ENCODE measurements around the gene MRPS22. TPM values are rescaled to one million over a fixed set of nuclear protein-coding genes. Genes with fewer than 3 reads are reported as not detected.

MRPS22 gene
- 10 to 100 TPM; 40.1 to 60.9 (median 48.6) TPM for total RNA-seq

GRCh38 chr3:139343895-139344856 is at the start of gene MRPS22:
Gene MRPS22 (plus strand): TSS chr3:139344020. CDS start chr3:139344027, 7 bp downstream.
- WGBS, 2 donors: 0 to 1% methylated on average over 14 to 35 of the region's 37 CpGs
- peak within 1 kb of the TSS; percentile 72 to 92 (median 83) for H3K4me3 ChIP-seq (replicated peaks in 1 of 3)

GRCh38 chr3:139295040-139295439 is 48.8 kb upstream of the MRPS22 start:
- intact Hi-C loops (cut with DNase I): no loop called here
- WGBS, 2 donors: 88 to 89% methylated on average over 5 of the region's 5 CpGs
- no peak for DNase-seq
- H3K4me3 ChIP-seq (replicated peaks in 1 of 3): no peak overlapping the region
- no peaks in the 10 kb centered on the region for H3K27me3 ChIP-seq
- no peaks in the 10 kb centered on the region for H3K36me3 ChIP-seq
- TF ChIP-seq CTCF (IDR thresholded peaks at IDR 0.05) (no peak), POLR2A (IDR thresholded peaks at IDR 0.05) (no peak)
- H3K27ac ChIP-seq: no peak overlapping the region
- H3K9me3 ChIP-seq: no peaks in the 10 kb centered on the region
- H3K4me1 ChIP-seq: no peaks in the 10 kb centered on the region

More at GRCh38 chr3:139343895-139344856, at the start of gene MRPS22:
- no peaks in the 10 kb centered on the region for H3K9me3 ChIP-seq
- TF ChIP-seq CTCF (IDR thresholded peaks at IDR 0.05) (no peak), POLR2A (IDR thresholded peaks at IDR 0.05) (peak in 1 of 2 donors; percentile 72)
- intact Hi-C loops (cut with DNase I): no loop called here
- no peaks in the 10 kb centered on the region for H3K27me3 ChIP-seq
- peaks cover 14 to 15% of the 10 kb centered on the region in 2 donors for H3K36me3 ChIP-seq
- peaks cover 5 to 16% of the 10 kb centered on the region in 2 donors for H3K4me1 ChIP-seq
- DNase-seq: peak; percentile 86 to 87
- H3K27ac ChIP-seq: peak within 1 kb of the TSS; percentile 80 to 85 (median 84)

GRCh38 chr3:139296141-139296718 is 47.6 kb upstream of the MRPS22 start:
- Histone ChIP-seq H3K27ac (no peak overlapping the region), H3K9me3 (no peaks in the 10 kb centered on the region), H3K27me3 (no peaks in the 10 kb centered on the region), H3K36me3 (no peaks in the 10 kb centered on the region), H3K4me1 (no peaks in the 10 kb centered on the region), H3K4me3 (replicated peaks in 1 of 3) (no peak overlapping the region)
- no peak for TF ChIP-seq POLR2A (IDR thresholded peaks at IDR 0.05)
- no peak for TF ChIP-seq CTCF (IDR thresholded peaks at IDR 0.05)
- intact Hi-C loops (cut with DNase I): no loop called here
- 84 to 86% methylated on average over 9 of the region's 9 CpGs for WGBS, 2 donors
- no peak for DNase-seq

- intact Hi-C loops (cut with DNase I): no loop called here
- no peaks in the 10 kb centered on the region for H3K27me3 ChIP-seq
- DNase-seq: no peak
- no peaks in the 10 kb centered on the region for H3K9me3 ChIP-seq
- 80 to 93% methylated on average over 6 of the region's 6 CpGs for WGBS, 2 donors
- no peak overlapping the region for H3K27ac ChIP-seq
- H3K36me3 ChIP-seq: no peaks in the 10 kb centered on the region
- no peak overlapping the region for H3K4me3 ChIP-seq (replicated peaks in 1 of 3)
- TF ChIP-seq CTCF (IDR thresholded peaks at IDR 0.05) (no peak), POLR2A (IDR thresholded peaks at IDR 0.05) (no peak)
- no peaks in the 10 kb centered on the region for H3K4me1 ChIP-seq
Observed at GRCh38 chr3:139297588-139298311, 46.1 kb upstream of the MRPS22 start.

All from thyroid gland (tissue), 4 donors.